Nephron (organoid): Measurements from ENCODE around the gene ABHD16B.
"Not testable (repeated sequence)": the region's sequence is repeated elsewhere in the genome, so short reads cannot be mapped to it uniquely, and the experiment has no call there.

Source experiments
- H3K27ac Mint-ChIP-seq, 3 experiments: 2 replicates each; pipeline ENCODE4 v1.8.0; 2020; ENCODE audit warnings: mixed read lengths in 3 of 3, mild to moderate bottlenecking in 2 of 3, moderate library complexity in 1 of 3
- H3K27me3 Mint-ChIP-seq: 2 replicates; pipeline ENCODE4 v1.8.0; 2021; ENCODE audit warnings: low read depth, mild to moderate bottlenecking, moderate library complexity, mixed read lengths
- H3K36me3 Mint-ChIP-seq: 2 replicates; pipeline ENCODE4 v1.8.0; 2020; ENCODE audit warnings: low read depth, mixed read lengths
- H3K4me1 Mint-ChIP-seq: 2 replicates; pipeline ENCODE4 v1.8.0; 2020; ENCODE audit warnings: mixed read lengths
- H3K4me3 Mint-ChIP-seq, 3 experiments: 2 replicates each; pipeline ENCODE4 v1.8.0; 2020; ENCODE audit warnings: mild to moderate bottlenecking in 3 of 3, mixed read lengths in 3 of 3, moderate library complexity in 2 of 3
- H3K9me3 Mint-ChIP-seq: 2 replicates; pipeline ENCODE4 v1.8.0; 2020; ENCODE audit warnings: mixed read lengths
- TF ChIP-seq, protein P1 (sequence below), 3 experiments: fragments of 200-600 bp; sonication (generic); IDR thresholded peaks; one replicate each; pipeline ENCODE4 v1.5.0; 2021; ENCODE audit warnings: antibody characterized with exemption in 3 of 3; ENCODE audit not compliant: unreplicated experiment in 3 of 3

Gene ABHD16B

DNA sequence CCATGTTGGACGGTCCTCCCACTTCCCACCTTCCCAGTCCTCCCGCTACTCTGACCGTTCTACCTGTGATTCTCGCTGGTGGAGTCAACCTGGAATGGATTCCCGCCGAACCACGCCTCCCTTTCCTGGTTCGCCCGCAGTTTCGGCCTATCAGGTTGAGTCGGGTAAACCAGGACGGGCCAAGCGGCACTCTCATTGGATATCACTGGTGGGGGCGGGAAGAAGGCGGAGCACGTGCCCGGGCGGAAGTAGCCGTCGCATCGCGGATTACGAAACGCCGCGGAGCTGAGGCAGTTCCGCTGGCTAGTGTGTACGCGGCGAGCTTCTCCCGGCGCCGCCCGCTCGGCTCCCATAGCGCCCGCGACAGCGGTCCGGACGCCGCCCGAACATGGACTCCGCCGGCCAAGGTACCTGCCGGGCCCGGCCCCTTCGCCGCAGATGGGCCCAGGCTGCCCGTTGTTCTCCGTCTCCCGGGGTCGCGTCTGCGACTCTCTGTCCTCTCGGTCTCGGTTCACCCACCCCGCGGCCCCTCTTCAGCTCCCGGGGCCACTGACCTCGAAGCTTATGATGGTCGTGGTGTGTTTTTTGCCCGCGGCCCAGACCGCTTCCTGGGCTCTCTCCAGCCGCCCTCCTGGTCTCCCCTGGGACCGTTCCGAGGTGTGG, 3.8 kb downstream of the ABHD16B start, which contains the start of gene TPD52L2:
Gene TPD52L2 (plus strand): TSS at position 293 of the 663 bp plus-strand sequence. CDS start 96 bp downstream, at position 389.
- peak within 1 kb of the TSS; percentile 83 to 96 (median 87) for H3K27ac Mint-ChIP-seq
- TF ChIP-seq, protein P1, sequence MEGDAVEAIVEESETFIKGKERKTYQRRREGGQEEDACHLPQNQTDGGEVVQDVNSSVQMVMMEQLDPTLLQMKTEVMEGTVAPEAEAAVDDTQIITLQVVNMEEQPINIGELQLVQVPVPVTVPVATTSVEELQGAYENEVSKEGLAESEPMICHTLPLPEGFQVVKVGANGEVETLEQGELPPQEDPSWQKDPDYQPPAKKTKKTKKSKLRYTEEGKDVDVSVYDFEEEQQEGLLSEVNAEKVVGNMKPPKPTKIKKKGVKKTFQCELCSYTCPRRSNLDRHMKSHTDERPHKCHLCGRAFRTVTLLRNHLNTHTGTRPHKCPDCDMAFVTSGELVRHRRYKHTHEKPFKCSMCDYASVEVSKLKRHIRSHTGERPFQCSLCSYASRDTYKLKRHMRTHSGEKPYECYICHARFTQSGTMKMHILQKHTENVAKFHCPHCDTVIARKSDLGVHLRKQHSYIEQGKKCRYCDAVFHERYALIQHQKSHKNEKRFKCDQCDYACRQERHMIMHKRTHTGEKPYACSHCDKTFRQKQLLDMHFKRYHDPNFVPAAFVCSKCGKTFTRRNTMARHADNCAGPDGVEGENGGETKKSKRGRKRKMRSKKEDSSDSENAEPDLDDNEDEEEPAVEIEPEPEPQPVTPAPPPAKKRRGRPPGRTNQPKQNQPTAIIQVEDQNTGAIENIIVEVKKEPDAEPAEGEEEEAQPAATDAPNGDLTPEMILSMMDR (IDR thresholded peaks at IDR 0.05; ENCODE audit: unreplicated experiment in 3 of 3): no peak
- peaks cover 18% of the 10 kb centered on the region for H3K36me3 Mint-ChIP-seq
- H3K27me3 Mint-ChIP-seq: no peaks in the 10 kb centered on the region
- peak within 1 kb of the TSS; percentile 88 to 94 (median 91) for H3K4me3 Mint-ChIP-seq
- H3K4me1 Mint-ChIP-seq: peaks cover 23% of the 10 kb centered on the region
- no peaks in the 10 kb centered on the region for H3K9me3 Mint-ChIP-seq

DNA sequence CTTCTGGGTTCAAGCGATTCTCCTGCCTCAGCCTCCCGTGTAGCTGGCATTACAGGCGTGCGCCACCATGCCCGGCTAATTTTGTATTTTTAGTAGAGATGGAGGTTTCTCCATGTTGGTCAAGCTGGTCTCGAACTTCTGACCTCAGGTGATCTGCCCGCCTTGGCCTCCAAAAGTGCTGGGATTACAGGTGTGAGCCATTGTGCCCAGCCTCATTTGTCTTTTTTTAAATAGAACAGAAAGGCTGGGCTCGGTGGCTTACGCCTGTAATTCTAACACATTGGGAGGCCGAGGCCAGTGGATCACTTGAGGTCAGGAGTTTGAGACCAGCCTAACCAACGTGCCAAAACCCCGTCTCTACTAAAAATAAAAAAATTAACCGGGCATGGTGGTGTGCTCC, 5.7 kb downstream of the ABHD16B start:
- not testable (repeated sequence) for H3K27ac Mint-ChIP-seq, H3K27me3 Mint-ChIP-seq
- H3K4me1 Mint-ChIP-seq: peaks cover 23% of the 10 kb centered on the region

DNA sequence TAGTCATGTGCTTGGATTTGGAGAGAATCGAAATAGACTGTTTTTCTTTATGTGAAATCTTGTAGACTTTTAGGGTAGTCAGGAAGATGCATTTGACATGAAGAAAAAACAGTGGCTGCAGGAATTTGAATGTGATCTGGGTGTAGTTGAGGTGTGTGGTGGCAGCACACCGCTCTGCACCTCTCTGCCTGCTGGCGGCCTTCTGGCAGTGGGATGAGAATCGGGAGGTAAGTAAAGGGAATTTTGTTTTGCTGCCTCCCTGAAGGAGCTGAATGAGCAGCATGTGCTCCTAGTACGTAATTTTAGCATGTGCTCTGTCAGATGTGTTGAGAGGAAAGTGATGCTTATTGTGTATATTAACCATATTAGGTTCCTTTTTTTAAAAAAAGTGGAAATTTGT, 7.0 kb downstream of the ABHD16B start:
- peaks cover 24% of the 10 kb centered on the region for H3K36me3 Mint-ChIP-seq
- TF ChIP-seq, protein P1 (IDR thresholded peaks at IDR 0.05; ENCODE audit: unreplicated experiment in 3 of 3): no peak
- peak overlapping the region; percentile 48 to 79 (median 72) for H3K4me3 Mint-ChIP-seq
- peaks cover 23% of the 10 kb centered on the region for H3K4me1 Mint-ChIP-seq
- no peaks in the 10 kb centered on the region for H3K9me3 Mint-ChIP-seq
- H3K27me3 Mint-ChIP-seq: no peaks in the 10 kb centered on the region
- no peak overlapping the region for H3K27ac Mint-ChIP-seq

More for the DNA sequence above, 5.7 kb downstream of the ABHD16B start:
- H3K9me3 Mint-ChIP-seq: not testable (repeated sequence)
- peak overlapping the region; percentile 88 to 94 (median 91) for H3K4me3 Mint-ChIP-seq
- H3K36me3 Mint-ChIP-seq: peaks cover 23% of the 10 kb centered on the region

DNA sequence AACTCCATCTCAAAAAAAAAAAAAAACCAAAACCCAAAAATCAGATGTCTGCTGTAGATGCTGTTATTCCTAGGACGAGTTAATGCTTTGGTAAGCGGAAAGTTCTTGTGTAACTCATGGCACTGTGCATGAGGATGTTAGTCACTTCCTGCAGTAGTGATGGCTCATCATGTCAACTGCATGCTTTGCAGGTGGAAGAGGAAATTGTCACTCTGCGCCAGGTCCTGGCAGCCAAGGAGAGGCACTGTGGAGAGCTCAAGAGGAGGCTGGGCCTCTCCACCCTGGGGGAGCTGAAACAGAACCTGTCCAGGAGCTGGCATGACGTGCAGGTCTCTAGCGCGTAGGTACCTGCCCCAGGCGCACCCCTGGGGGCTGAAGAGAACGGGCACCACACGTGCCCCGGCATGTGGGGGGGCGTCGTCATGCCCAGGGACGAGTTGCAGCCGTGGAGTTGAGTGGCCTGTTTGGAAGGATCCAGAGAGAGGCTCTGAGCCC, 12.2 kb downstream of the ABHD16B start:
- Mint-ChIP-seq H3K36me3 (peaks cover 46% of the 10 kb centered on the region), H3K4me3 (no peak overlapping the region), H3K4me1 (peaks cover 17% of the 10 kb centered on the region), H3K27ac (no peak overlapping the region), H3K9me3 (no peaks in the 10 kb centered on the region), H3K27me3 (no peaks in the 10 kb centered on the region)
- TF ChIP-seq, protein P1 (IDR thresholded peaks at IDR 0.05; ENCODE audit: unreplicated experiment in 3 of 3): no peak

DNA sequence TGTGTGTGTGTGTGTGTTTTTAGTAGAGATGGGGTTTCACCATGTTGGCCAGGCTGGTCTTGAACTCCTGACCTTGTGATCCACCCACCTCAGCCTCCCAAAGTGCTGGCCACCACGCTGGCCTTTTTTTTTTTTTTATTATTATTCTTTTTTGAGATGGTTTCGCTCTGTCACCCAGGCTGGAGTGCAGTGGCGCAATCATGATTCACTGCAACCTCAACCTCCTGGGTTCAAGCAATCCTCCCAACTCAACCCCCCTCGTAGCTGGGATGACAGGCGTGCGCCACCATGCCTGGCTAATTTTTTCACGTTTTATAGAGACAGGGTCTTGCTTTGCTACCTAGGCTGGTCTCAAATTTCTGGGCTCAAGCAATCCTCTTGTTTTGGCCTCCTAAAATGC, 12.9 kb downstream of the ABHD16B start:
- not testable (repeated sequence) for H3K9me3 Mint-ChIP-seq, H3K4me3 Mint-ChIP-seq, H3K27ac Mint-ChIP-seq, H3K27me3 Mint-ChIP-seq
- Mint-ChIP-seq H3K4me1 (peaks cover 17% of the 10 kb centered on the region), H3K36me3 (peaks cover 43% of the 10 kb centered on the region)

DNA sequence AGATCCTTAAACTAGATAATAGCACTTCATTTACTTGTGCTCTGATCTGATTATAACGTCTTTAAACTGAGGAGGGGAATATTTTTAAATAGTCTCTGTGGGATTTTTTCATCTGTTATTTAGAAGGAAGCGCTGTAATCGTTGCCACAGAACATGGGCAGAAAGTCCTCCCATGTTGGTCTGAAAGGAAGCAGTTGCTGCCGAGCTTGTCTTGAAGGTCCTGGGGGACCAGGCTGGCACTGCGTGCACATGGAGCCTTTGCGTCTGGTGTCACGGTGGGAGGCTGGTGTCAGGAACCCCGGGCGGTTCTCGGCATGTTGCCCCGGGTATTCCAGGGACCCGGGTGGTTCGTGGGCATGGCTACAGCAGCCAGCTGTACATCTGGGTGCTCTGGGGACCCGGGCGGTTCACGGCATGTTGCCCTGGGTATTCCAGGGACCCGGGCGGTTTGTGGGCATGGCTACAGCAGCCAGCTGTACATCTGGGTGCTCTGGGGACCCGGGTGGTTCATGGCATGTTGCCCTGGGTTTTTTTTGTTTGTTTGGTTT, 15.3 kb downstream of the ABHD16B start:
- TF ChIP-seq, protein P1 (IDR thresholded peaks at IDR 0.05; ENCODE audit: unreplicated experiment in 3 of 3): no peak
- Mint-ChIP-seq H3K4me1 (peaks cover 17% of the 10 kb centered on the region), H3K27me3 (no peaks in the 10 kb centered on the region), H3K4me3 (peak overlapping the region in 1 of 3 experiments; percentile 37), H3K36me3 (peaks cover 37% of the 10 kb centered on the region), H3K9me3 (no peaks in the 10 kb centered on the region), H3K27ac (peak overlapping the region; percentile 18 to 68 (median 38))
